GM12892 (cell line): ENCODE results near the gene CREB3.

ENCODE experiments used
- POLR2A ChIP-seq: IDR thresholded peaks from 2 replicates; pipeline ENCODE4 v1.6.1; 2011; ENCODE audit warnings: low read depth, low read length, control low read depth
- POLR2AphosphoS5 ChIP-seq: IDR thresholded peaks from 2 replicates; pipeline ENCODE4 v1.6.1; 2011; ENCODE audit warnings: low read depth, low read length, control low read depth
- TAF1 ChIP-seq: IDR thresholded peaks from 2 replicates; pipeline ENCODE4 v1.6.1; 2011; ENCODE audit warnings: low read depth, mild to moderate bottlenecking, control low read depth, low read length, borderline replicate concordance

GRCh38 chr9:35684921-35685320 is 47.5 kb upstream of the CREB3 start:
- TF ChIP-seq POLR2AphosphoS5 (no peak), POLR2A (no peak), TAF1 (no peak)
